DOHH2 (cell line): ENCODE results near the gene SLC12A6.

Source experiments
- H3F3A ChIP-seq: fragments of 200-600 bp; sonication (generic), shearing (Covaris generic); 2 replicates; pipeline ENCODE4 v1.6.0; 2016; ENCODE audit warnings: antibody characterized with exemption, mild to moderate bottlenecking; ENCODE audit not compliant: control insufficient read depth, insufficient read depth
- H3K27ac ChIP-seq: fragments of 200-600 bp; sonication (generic); 2 replicates; pipeline ENCODE4 v1.5.1; 2014; ENCODE audit warnings: low read depth, mild to moderate bottlenecking, low read length, moderate library complexity
- H3K27me3 ChIP-seq: fragments of 200-600 bp; sonication (generic); 2 replicates; pipeline ENCODE4 v1.6.1; 2014; ENCODE audit warnings: mild to moderate bottlenecking, low read length, mixed read lengths; ENCODE audit not compliant: control insufficient read depth
- H3K36me3 ChIP-seq: fragments of 200-600 bp; sonication (generic); 2 replicates; pipeline ENCODE4 v1.6.1; 2014; ENCODE audit warnings: mild to moderate bottlenecking, low read length, moderate library complexity, mixed read lengths; ENCODE audit not compliant: control insufficient read depth
- H3K4me1 ChIP-seq: fragments of 200-600 bp; sonication (generic); 2 replicates; pipeline ENCODE4 v1.6.1; 2014; ENCODE audit warnings: mild to moderate bottlenecking, low read length, mixed read lengths; ENCODE audit not compliant: control insufficient read depth
- H3K4me2 ChIP-seq: fragments of 200-600 bp; sonication (generic); 2 replicates; pipeline ENCODE4 v1.6.0; 2014; ENCODE audit warnings: mild to moderate bottlenecking, low read length, moderate library complexity
- H3K4me3 ChIP-seq: fragments of 200-600 bp; sonication (generic); 2 replicates; pipeline ENCODE4 v1.5.1; 2014; ENCODE audit warnings: mild to moderate bottlenecking, low read length, mixed read lengths
- H3K79me2 ChIP-seq: fragments of 200-600 bp; sonication (generic); 2 replicates; pipeline ENCODE4 v1.6.1; 2014; ENCODE audit warnings: mild to moderate bottlenecking, low read length, mixed read lengths; ENCODE audit not compliant: control insufficient read depth
- H3K9me2 ChIP-seq: fragments of 200-600 bp; sonication (generic); replicated peaks from 2 replicates; pipeline ENCODE4 v1.6.1; 2014; ENCODE audit warnings: mild to moderate bottlenecking, low read length, mixed read lengths; ENCODE audit not compliant: control insufficient read depth
- H3K9me3 ChIP-seq: fragments of 200-600 bp; sonication (generic); 2 replicates; pipeline ENCODE4 v1.6.1; 2014; ENCODE audit warnings: antibody characterized with exemption, low read length, mixed read lengths; ENCODE audit not compliant: control insufficient read depth, insufficient read depth
- H4K20me1 ChIP-seq: fragments of 200-600 bp; sonication (generic); 2 replicates; pipeline ENCODE4 v1.6.0; 2014; ENCODE audit warnings: low read depth, mild to moderate bottlenecking, antibody characterized with exemption, low read length, moderate library complexity; ENCODE audit not compliant: control insufficient read depth, insufficient read depth
- CTCF ChIP-seq: fragments of 200-600 bp; sonication (generic); IDR thresholded peaks from one replicate; pipeline ENCODE4 v1.5.1; 2014; ENCODE audit warnings: antibody characterized with exemption, mild to moderate bottlenecking, low read depth, low read length; ENCODE audit not compliant: poor library complexity, severe bottlenecking
- EZH2phosphoT487 ChIP-seq: fragments of 200-600 bp; sonication (generic); IDR thresholded peaks from 2 replicates; pipeline ENCODE4 v1.6.1; 2017; ENCODE audit warnings: borderline replicate concordance, mild to moderate bottlenecking, antibody characterized with exemption, low read length, moderate library complexity, mixed read lengths

The SLC12A6 gene

GRCh38 chr15:34266751-34267150, 70.8 kb downstream of the SLC12A6 start:
- Histone ChIP-seq H3K79me2 (no peaks in the 10 kb centered on the region), H3K27ac (no peak overlapping the region), H3K4me2 (no peak overlapping the region), H3K36me3 (no peaks in the 10 kb centered on the region), H4K20me1 (no peaks in the 10 kb centered on the region), H3K9me3 (peaks cover 6% of the 10 kb centered on the region; the same call in 1 of the 2 replicates), H3F3A (no peaks in the 10 kb centered on the region), H3K9me2 (no peaks in the 10 kb centered on the region), H3K4me3 (no peak overlapping the region), H3K27me3 (no peaks in the 10 kb centered on the region), H3K4me1 (no peaks in the 10 kb centered on the region)
- TF ChIP-seq CTCF (no peak), EZH2phosphoT487 (no peak)

- Histone ChIP-seq H4K20me1 (no peaks in the 10 kb centered on the region), H3K4me1 (no peaks in the 10 kb centered on the region), H3K4me3 (no peak overlapping the region), H3K36me3 (no peaks in the 10 kb centered on the region), H3K9me3 (peaks cover 6% of the 10 kb centered on the region; the same call in 1 of the 2 replicates), H3K79me2 (no peaks in the 10 kb centered on the region), H3F3A (no peaks in the 10 kb centered on the region), H3K27me3 (no peaks in the 10 kb centered on the region), H3K27ac (no peak overlapping the region), H3K4me2 (no peak overlapping the region), H3K9me2 (no peaks in the 10 kb centered on the region)
- TF ChIP-seq EZH2phosphoT487 (no peak), CTCF (no peak)
Observed at GRCh38 chr15:34264076-34264475, 73.5 kb downstream of the SLC12A6 start.

GRCh38 chr15:34262362-34262761, 75.2 kb downstream of the SLC12A6 start:
- Histone ChIP-seq H3K4me1 (no peaks in the 10 kb centered on the region), H3K36me3 (no peaks in the 10 kb centered on the region), H3K27me3 (no peaks in the 10 kb centered on the region), H3K79me2 (no peaks in the 10 kb centered on the region), H3K4me2 (no peak overlapping the region), H4K20me1 (no peaks in the 10 kb centered on the region), H3K4me3 (no peak overlapping the region), H3F3A (0 out of 2 replicates have a peak, but pooled peaks cover 2% of the 10 kb centered on the region), H3K27ac (no peak overlapping the region), H3K9me3 (peaks cover 6% of the 10 kb centered on the region; the same call in 1 of the 2 replicates), H3K9me2 (no peaks in the 10 kb centered on the region)
- TF ChIP-seq EZH2phosphoT487 (no peak), CTCF (no peak)

GRCh38 chr15:34259566-34259965, 78.0 kb downstream of the SLC12A6 start:
- Histone ChIP-seq H3F3A (0 out of 2 replicates have a peak, but pooled peaks cover 2% of the 10 kb centered on the region), H3K9me3 (peaks cover 6% of the 10 kb centered on the region; the same call in 1 of the 2 replicates), H3K27ac (no peak overlapping the region), H3K79me2 (no peaks in the 10 kb centered on the region), H3K4me1 (no peaks in the 10 kb centered on the region), H3K9me2 (no peaks in the 10 kb centered on the region), H3K36me3 (no peaks in the 10 kb centered on the region), H4K20me1 (no peaks in the 10 kb centered on the region), H3K27me3 (no peaks in the 10 kb centered on the region), H3K4me3 (no peak overlapping the region), H3K4me2 (no peak overlapping the region)
- TF ChIP-seq EZH2phosphoT487 (no peak), CTCF (no peak)
